Esophagus muscularis mucosa (tissue), 3 donors: Measurements from ENCODE around the gene RARG.

Experiments used
- CTCF ChIP-seq, 3 experiments: fragments of 200-600 bp in 2 of 3; fragments of 450-650 bp in 1 of 3; sonication (generic) in 2 of 3; IDR thresholded peaks; one replicate each; pipeline ENCODE4 v1.5.1; 2017 to 2019; ENCODE audit warnings: antibody characterized with exemption in 3 of 3, mild to moderate bottlenecking in 2 of 3, moderate library complexity in 1 of 3
- POLR2A ChIP-seq: fragments of 450-650 bp; IDR thresholded peaks from one replicate; pipeline ENCODE4 v1.6.1; 2017; ENCODE audit warnings: antibody characterized with exemption, moderate library complexity, mild to moderate bottlenecking, low read depth
- POLR2AphosphoS5 ChIP-seq, 2 donors: sonication (generic); formaldehyde crosslinking; IDR thresholded peaks; one replicate each; pipeline ENCODE4 v1.6.1; 2017; ENCODE audit warnings: antibody characterized with exemption in 2 of 2

DNA sequence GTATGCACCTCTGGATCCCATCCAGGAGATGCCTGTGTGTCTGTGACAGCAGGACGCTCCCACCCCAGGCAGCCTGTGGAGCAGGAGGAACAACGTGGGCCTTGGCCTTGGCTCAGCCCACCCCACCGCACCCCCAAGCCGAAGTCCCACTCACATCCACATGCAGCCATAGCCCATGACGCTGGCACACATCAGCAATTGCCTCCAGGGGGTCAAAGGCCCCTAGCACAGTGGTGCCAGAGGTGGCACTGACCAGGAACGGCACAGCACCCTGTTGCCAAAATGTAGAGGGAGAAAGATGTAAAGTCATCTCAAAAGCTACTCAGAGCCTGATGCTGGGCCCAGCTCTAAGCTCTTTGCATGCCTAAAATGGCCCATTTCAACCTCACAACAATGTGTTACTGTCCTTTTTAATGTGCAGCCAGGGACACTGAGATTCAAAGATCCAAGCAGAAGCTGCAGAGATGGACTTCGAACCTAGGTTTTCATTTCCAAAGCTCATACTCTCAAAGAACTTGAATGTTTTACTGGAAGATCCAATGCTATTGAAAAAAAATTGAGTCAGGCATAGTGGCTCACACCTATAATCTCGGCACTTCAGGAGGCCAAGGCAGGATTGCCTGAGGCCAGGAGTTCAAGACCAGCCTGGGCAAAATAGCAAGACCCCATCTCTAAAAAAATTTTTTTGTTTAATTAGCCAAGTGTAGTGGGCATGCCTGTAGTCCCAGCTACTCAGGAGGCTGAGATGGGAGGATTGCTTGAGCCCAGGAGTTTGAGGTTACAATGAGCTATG is 70.7 kb downstream of the RARG start:
- TF ChIP-seq CTCF (IDR thresholded peaks at IDR 0.05) (no peak), POLR2A (no peak), POLR2AphosphoS5 (IDR thresholded peaks at IDR 0.05) (no peak)
